Activated CD8-positive, alpha-beta memory T cell treated with anti-CD3 and anti-CD28 coated beads, Interleukin-2, amount 50 U/mL, for 48 hours (primary cell): ENCODE measurements around the gene SMIM36.
"Not testable (repeated sequence)": the region's sequence is repeated elsewhere in the genome, so short reads cannot be mapped to it uniquely, and the experiment has no call there.

Experiments used
- DNase-seq: peaks from one replicate; pipeline ENCODE4 v3.0.0-alpha.2; 2020

The SMIM36 gene

GRCh38 chr17:55500103-55500502 lies 11.1 kb downstream of the SMIM36 start:
- DNase-seq = no peak

DNA sequence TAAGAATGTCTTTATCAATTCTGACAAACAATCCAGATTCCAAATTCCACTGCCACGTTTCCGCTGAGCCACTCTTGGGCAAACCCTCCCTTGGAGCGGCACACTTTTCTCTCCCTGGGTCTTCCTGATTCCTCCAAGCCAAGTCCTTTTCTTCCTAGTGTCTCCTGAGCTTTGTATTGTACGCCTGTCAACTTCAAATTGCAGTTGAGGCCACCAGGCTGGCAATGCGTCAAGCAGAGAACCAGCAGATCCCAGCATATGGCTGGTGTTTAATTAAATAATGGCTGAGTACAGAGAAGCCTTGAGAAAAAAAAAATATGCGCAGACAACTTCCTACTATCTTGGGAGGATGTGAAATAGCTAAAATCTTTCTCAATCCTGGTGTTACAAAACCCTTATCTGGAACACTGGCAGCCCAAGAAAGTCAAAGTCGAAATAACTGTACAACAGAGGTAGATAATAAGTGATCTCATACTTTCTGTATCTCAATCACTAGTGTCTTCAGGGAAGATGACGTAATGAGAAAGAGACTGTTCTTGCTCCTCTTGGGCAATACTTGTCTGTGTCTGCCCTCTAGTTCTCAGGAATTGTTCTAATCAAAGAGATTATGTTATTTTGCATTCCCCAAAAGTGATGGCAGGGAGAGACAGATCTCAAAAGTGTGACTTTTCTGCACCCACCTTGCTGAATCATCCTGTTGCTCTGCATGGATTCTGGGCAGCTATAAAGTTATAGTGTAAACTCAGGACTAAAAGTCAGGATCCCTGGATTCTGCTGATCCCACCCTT lies 15.0 kb downstream of the SMIM36 start:
- no peak for DNase-seq

- no peak for DNase-seq
These were observed 16.0 kb downstream of the SMIM36 start for GRCh38 chr17:55495239-55495638.

GRCh38 chr17:55492781-55493341 lies 18.4 kb downstream of the SMIM36 start:
- DNase-seq = no peak

DNA sequence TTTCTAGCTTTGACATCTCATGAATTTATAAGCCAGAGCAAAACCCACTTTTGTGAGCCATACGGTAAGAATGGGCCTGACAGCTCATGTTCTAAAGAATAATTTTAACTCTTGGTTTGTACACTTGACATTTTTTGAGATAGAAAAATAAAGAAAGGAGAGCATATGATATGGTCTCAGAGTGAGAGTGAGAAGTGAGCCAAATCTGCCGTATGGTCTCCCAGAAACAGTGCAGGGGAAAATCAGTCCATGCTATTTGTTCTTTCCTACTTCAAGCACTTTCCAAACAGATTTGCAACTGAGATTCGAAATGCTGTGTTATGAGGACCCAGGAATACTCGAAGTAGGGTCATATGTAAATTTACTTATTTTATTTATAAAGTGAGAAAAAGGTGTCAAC lies 20.9 kb downstream of the SMIM36 start:
- no peak for DNase-seq

- DNase-seq = no peak
These were observed 23.4 kb downstream of the SMIM36 start for GRCh38 chr17:55487695-55488432.

GRCh38 chr17:55484575-55484974 lies 26.7 kb downstream of the SMIM36 start:
- DNase-seq = no peak

GRCh38 chr17:55482591-55483389 lies 28.5 kb downstream of the SMIM36 start:
- DNase-seq = no peak

DNA sequence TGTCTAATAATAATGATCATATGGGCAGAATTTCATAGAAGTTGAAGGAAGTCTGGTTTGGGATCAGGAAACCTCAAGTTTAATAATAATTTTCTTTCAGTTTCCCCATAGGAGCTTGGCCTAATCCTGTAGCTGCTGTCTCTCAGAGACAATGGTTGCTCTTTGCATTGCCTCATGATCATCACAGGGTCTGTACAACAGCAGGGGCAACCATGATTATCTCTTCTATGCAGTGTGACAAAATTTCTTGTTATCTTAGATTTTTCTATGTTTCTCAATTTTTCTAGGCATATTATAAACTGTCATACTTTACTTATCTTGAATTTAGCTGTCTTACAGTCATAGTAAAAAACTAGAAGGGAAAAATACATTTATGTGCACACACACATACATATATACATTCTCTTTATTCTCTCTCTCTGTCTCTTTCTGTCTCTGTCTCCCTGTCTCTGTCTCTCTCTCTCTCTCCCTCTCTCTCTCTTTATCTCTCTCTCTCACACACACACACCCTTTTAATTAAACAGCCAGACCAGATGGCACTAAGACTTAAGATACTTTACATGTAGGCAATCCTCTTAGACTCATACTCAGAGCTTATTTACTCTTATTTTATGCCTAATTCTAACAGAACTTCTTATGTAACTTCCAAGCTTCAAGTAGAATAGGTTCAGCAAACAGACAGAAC lies 30.5 kb downstream of the SMIM36 start:
- DNase-seq = no peak

DNA sequence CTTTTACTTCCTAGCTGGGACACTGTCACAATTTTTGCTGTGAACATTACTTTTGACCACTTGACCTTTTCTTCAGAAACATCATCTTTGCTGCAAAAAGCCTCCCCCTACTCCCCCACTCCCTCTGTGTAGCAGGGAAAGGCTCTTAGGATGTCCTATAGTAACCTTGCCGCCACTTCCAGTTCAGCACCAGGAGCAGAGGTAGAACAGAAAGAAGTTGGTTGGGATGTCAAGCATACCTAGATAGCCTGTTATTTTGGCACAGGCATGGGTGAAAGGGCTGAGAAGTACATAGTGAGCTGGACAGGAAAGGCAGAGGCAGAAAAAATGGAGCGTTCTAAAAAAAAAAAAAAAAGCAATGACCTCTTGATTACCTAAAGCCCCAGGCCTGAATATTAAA lies 31.3 kb downstream of the SMIM36 start:
- DNase-seq = no peak

DNA sequence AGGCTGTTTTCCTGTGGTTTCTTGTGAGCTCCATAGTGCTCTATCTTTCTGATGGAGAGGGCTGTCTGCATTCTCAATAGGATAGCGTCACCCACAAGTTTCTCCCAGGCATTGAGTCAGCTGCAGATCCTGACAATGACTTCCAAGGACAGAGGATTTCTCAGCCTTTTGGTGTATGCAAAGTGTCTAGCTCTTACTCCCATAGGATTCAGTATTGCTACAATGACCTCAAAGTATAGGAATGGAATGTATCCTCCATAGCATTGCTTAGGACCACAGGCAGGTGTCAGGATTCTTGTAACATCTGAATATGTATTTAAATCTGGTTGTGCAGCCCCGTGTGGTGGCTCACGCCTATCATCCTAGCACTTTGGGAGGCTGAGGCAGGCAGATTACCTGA lies 32.3 kb downstream of the SMIM36 start:
- no peak for DNase-seq

- no peak for DNase-seq
These were observed 44.6 kb downstream of the SMIM36 start for GRCh38 chr17:55466671-55467070.

- not testable (repeated sequence) for DNase-seq
These were observed 45.5 kb downstream of the SMIM36 start for GRCh38 chr17:55465771-55466170.

- no peak for DNase-seq
These were observed 47.7 kb downstream of the SMIM36 start for GRCh38 chr17:55463600-55463999.

- no peak for DNase-seq
These were observed 48.5 kb downstream of the SMIM36 start for GRCh38 chr17:55462711-55463110.

- DNase-seq = no peak
These were observed 49.0 kb downstream of the SMIM36 start for GRCh38 chr17:55462234-55462633.

- peak; percentile 78 for DNase-seq
These were observed 52.3 kb downstream of the SMIM36 start for GRCh38 chr17:55458978-55459377.

- DNase-seq = no peak
These were observed 52.9 kb downstream of the SMIM36 start for GRCh38 chr17:55458287-55458900.

GRCh38 chr17:55456307-55457240 lies 54.7 kb downstream of the SMIM36 start:
- DNase-seq = no peak

- no peak for DNase-seq
These were observed 56.3 kb downstream of the SMIM36 start for GRCh38 chr17:55454906-55455474.
